K562 (cell line): ENCODE results near the gene CHRM1. TPM values are rescaled to one million over a fixed set of nuclear protein-coding genes. Genes with fewer than 3 reads are reported as not detected.
A peak's percentile ranks its signal among the peaks of the same experiment; 100 is the strongest.
"Not testable (repeated sequence)": the region's sequence is repeated elsewhere in the genome, so short reads cannot be mapped to it uniquely, and the experiment has no call there.

Experiments
- ATAC-seq: fragments of 200-7000 bp; cut with Tn5 transposase; 3 replicates; pipeline ENCODE4 v1.9.1; 2020; ENCODE audit warnings: moderate library complexity
- BruUV-seq: library from RNA; stranded (reverse); fragments of 400-500 nt; replicated peaks from 2 replicates; lab custom pipeline; 2021; lab: Mats Ljungman, UMichigan
- CTCF ChIA-PET: fragments of 300-600 bp; formaldehyde crosslinking; extraction: SDS; loops from one replicate; lab custom pipeline; 2021; ENCODE audit warnings: low intra/inter-chr PET ratio; lab: Yijun Ruan, JAX
- POLR2A ChIA-PET: fragments of 300-600, 350-650 bp; sonication (Branson Sonifier 250); formaldehyde crosslinking; extraction: SDS; loops from one replicate; lab custom pipeline; 2021; ENCODE audit warnings: antibody characterized with exemption, inconsistent platforms; lab: Yijun Ruan, JAX
- DNase-seq, 4 experiments: peaks; one replicate each; pipeline versions ENCODE4 v3.0.0 to v3.0.0-alpha.2; 2011 to 2018; ENCODE audit warnings: low spot score in 3 of 4, mixed read lengths in 3 of 4; ENCODE audit errors: extremely low read depth in 1 of 4
- FAIRE-seq: peaks from 2 replicates; lab custom pipeline; 2011; peaks lifted over from hg19 to GRCh38; lab: Jason Lieb, UNC
- H2AFZ ChIP-seq: 2 replicates; pipeline ENCODE4 v1.6.0; 2011; ENCODE audit warnings: low read depth, low read length, control low read depth, inconsistent platforms
- H3K27ac ChIP-seq: fragments of 200-600 bp; 3 replicates; pipeline ENCODE4 v1.8.0; 2011; ENCODE audit warnings: low read depth, mild to moderate bottlenecking, control low read depth, inconsistent platforms, low read length, moderate library complexity, mixed read lengths; ENCODE audit errors: extremely low read depth
- H3K27me3 ChIP-seq, 2 experiments: fragments of 300-600 bp in 1 of 2; 2 replicates in 1 of 2; 3 replicates in 1 of 2; pipeline versions ENCODE4 v1.6.0 to v1.8.0; 2011; ENCODE audit warnings: inconsistent platforms in 2 of 2, low read length in 2 of 2, mild to moderate bottlenecking in 1 of 2, mixed read lengths in 1 of 2, moderate library complexity in 1 of 2; ENCODE audit not compliant: control insufficient read depth in 2 of 2, insufficient read depth in 2 of 2
- H3K36me3 ChIP-seq: fragments of 300-600 bp; 3 replicates; pipeline ENCODE4 v1.8.0; 2011; ENCODE audit warnings: mild to moderate bottlenecking, low read length, inconsistent platforms; ENCODE audit not compliant: control insufficient read depth, insufficient read depth
- H3K4me1 ChIP-seq, 2 experiments: fragments of 200-600 bp in 1 of 2; replicated peaks in 1 of 2; 2 replicates in 1 of 2; 3 replicates in 1 of 2; pipeline versions ENCODE4 v1.5.1 to v1.8.0; 2011; ENCODE audit warnings: inconsistent platforms in 2 of 2, low read length in 2 of 2, mild to moderate bottlenecking in 1 of 2, mixed read lengths in 1 of 2, moderate library complexity in 1 of 2; ENCODE audit not compliant: control insufficient read depth in 2 of 2, insufficient read depth in 2 of 2
- H3K4me2 ChIP-seq: 2 replicates; pipeline ENCODE4 v1.6.1; 2011; ENCODE audit warnings: low read length, control low read depth, inconsistent platforms, mixed read lengths; ENCODE audit not compliant: insufficient read depth
- H3K4me3 ChIP-seq: fragments of 200-600 bp; sonication (generic), shearing (Covaris generic); 2 replicates; pipeline ENCODE4 v1.5.1; 2016; ENCODE audit warnings: control low read depth, inconsistent platforms
- H3K79me2 ChIP-seq: fragments of 200-600 bp; 3 replicates; pipeline ENCODE4 v1.8.0; 2011; ENCODE audit warnings: low read length, inconsistent platforms; ENCODE audit not compliant: control insufficient read depth, insufficient read depth
- H3K9ac ChIP-seq, 2 experiments: 2 replicates each; pipeline versions ENCODE4 v1.6.0 to v1.6.1; 2011; ENCODE audit warnings: low read depth in 2 of 2, low read length in 2 of 2, control low read depth in 1 of 2, inconsistent platforms in 1 of 2, mild to moderate bottlenecking in 1 of 2, mixed read lengths in 1 of 2; ENCODE audit not compliant: insufficient read depth in 1 of 2
- H3K9me1 ChIP-seq: one replicate; pipeline ENCODE4 v1.6.0; 2011; ENCODE audit warnings: inconsistent platforms, mild to moderate bottlenecking, low read length, moderate library complexity; ENCODE audit not compliant: control insufficient read depth, insufficient read depth
- H3K9me3 ChIP-seq: replicated peaks from 2 replicates; pipeline ENCODE4 v1.5.1; 2011; ENCODE audit warnings: low read depth, low read length, inconsistent platforms; ENCODE audit not compliant: control insufficient read depth, insufficient read depth
- H4K20me1 ChIP-seq: replicated peaks from 2 replicates; pipeline ENCODE4 v1.6.1; 2011; ENCODE audit warnings: low read length, inconsistent platforms, mixed read lengths; ENCODE audit not compliant: control insufficient read depth, insufficient read depth
- ZFP36 ChIP-seq: fragments of 150-350 bp; IDR thresholded peaks from 2 replicates; pipeline ENCODE4 v1.6.1; 2018; ENCODE audit warnings: low read length, low read depth; ENCODE audit not compliant: partially characterized antibody
- ZNF431 ChIP-seq: sonication (generic); formaldehyde crosslinking; IDR thresholded peaks from 2 replicates; pipeline ENCODE4 v1.8.0; 2022; ENCODE audit warnings: mild to moderate bottlenecking, missing genetic modification reagents
- ZNF507 ChIP-seq: conservative IDR thresholded peaks from 2 replicates; pipeline ENCODE4 v1.6.1; 2017; ENCODE audit warnings: missing genetic modification characterization, missing compliant biosample characterization
- WGBS: fragments of 100-300 bp; shearing (Covaris generic); methylation state at CpG from one replicate; pipeline ENCODE4 v1.1.6; 2016; ENCODE audit warnings: low coverage, mixed read lengths; ENCODE audit not compliant: insufficient coverage; ENCODE audit errors: missing lambda C conversion rate; 5-methylcytosine and 5-hydroxymethylcytosine counted together
- in situ Hi-C: fragments of 300-500 bp; cut with MboI; formaldehyde crosslinking; loops from 4 replicates; pipeline ENCODE4 v1.15.0; 2018; ENCODE audit warnings: inconsistent platforms, mixed read lengths
- intact Hi-C: fragments of 100-400 bp; cut with micrococcal nuclease; formaldehyde crosslinking; loops from 2 replicates; pipeline ENCODE4 v1.14.2; 2022
- polyA plus RNA-seq, 8 experiments: library from polyadenylated mRNA; depleted of rRNA in 4 of 8; stranded (reverse) in 5 of 8; unstranded in 3 of 8; fragments of >200 nt; fragmentation: Nextera tagmentation in 2 of 8; fragmentation: Illumina TruSeq in 1 of 8; extraction: Ambion mirVana in 2 of 8; extraction: Trizol in 1 of 8; gene quantifications; 2 replicates each; pipeline versions ENCODE4 v1.2.1 to v1.2.3, GENCODE V29; 2011 to 2014; ENCODE audit warnings: inconsistent platforms in 1 of 8, missing spikeins in 1 of 8
- total RNA-seq, 7 experiments: library from RNA; depleted of rRNA in 6 of 7; stranded (reverse); fragments of >200 nt in 6 of 7; fragmentation: Illumina TruSeq in 2 of 7; extraction: Trizol in 2 of 7; gene quantifications; 2 replicates each; pipeline versions ENCODE4 v1.2.1 to v1.2.3, GENCODE V29; 2011 to 2021; ENCODE audit warnings: low replicate concordance in 1 of 7

Gene CHRM1
- total and polyA plus RNA-seq, 9 of the 15 experiments (the other 6 are each of a cell fraction or from before 2014, with no cell fraction given) = not detected

DNA sequence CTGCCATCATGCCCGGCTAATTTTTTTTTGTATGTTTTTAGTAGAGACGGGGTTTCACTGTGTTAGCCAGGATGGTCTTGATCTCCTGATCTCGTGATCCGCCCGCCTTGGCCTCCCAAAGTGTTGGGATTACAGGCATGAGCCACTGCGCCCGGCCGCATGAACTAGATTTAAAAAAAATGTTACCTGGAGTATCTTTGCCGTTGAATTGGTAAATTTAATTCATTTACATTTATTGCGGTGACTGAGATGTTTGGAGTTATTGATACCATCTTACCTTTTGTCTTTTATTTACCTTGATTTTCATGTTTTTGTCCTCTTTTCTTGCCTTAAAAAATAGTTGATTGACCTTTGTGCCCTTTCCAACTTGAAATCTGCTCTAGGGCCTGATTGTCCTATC lies 24.4 kb upstream of the CHRM1 start:
- H3K9me3 ChIP-seq, H4K20me1 ChIP-seq, H3K4me2 ChIP-seq, H3K4me1 ChIP-seq, ATAC-seq, H3K36me3 ChIP-seq, H3K4me3 ChIP-seq, H3K9ac ChIP-seq, intact Hi-C loops, DNase-seq, H3K27ac ChIP-seq, CTCF ChIA-PET, FAIRE-seq, H3K9me1 ChIP-seq, H3K79me2 ChIP-seq, BruUV-seq, H2AFZ ChIP-seq, POLR2A ChIA-PET, in situ Hi-C loops: not testable (repeated sequence)
- H3K27me3 ChIP-seq = peaks cover 13 to 19% of the 10 kb centered on the region in 2 experiments; a peak in 4 of 5 replicates
- TF ChIP-seq ZNF507 (tag) = peak; percentile 94
- 15% methylated on average over 10 of the region's 10 CpGs for WGBS

DNA sequence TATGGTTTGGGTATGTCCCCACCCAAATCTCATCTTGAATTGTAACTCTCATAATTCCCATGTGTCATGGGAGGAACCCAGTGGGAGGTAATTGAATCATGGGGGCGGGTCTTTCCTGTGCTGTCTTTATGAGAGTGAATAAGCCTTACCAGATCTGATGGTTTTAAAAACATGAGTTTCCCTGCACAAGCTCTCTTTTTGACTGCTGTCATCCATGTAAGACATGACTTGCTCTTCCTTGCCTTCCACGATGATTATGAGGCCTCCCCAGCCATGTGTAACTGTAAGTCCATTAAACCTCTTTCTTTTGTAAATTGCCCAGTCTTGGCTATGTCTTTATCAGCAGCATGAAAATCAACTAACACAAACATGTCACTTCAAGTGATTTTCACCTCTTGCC lies 16.4 kb upstream of the CHRM1 start:
- H3K9me1 ChIP-seq, BruUV-seq, H3K27ac ChIP-seq, ATAC-seq, H3K9me3 ChIP-seq, H3K79me2 ChIP-seq, in situ Hi-C loops, intact Hi-C loops, DNase-seq, H3K36me3 ChIP-seq, H3K9ac ChIP-seq, H3K4me3 ChIP-seq, H2AFZ ChIP-seq, H3K4me1 ChIP-seq, CTCF ChIA-PET, H4K20me1 ChIP-seq, H3K4me2 ChIP-seq, FAIRE-seq: not testable (repeated sequence)
- 0% methylated on average over 2 of the region's 2 CpGs for WGBS
- TF ChIP-seq ZFP36 = peak; percentile 7
- TF ChIP-seq ZNF431 (CRISPR knock-in tag) = peak; percentile 90
- POLR2A ChIA-PET = interaction anchor here (1.0 to 1.2 kb wide), 2 partner anchors 11 to 33 kb away, joined by 3 to 5 read pairs; no protein-coding TSS in a partner anchor
- H3K27me3 ChIP-seq = peaks cover 0 to 35% of the 10 kb centered on the region in 2 experiments; a peak in 3 of 5 replicates
